Measurements from ENCODE around the gene ASF1A. TPM values are rescaled to one million over a fixed set of nuclear protein-coding genes. Genes with fewer than 3 reads are reported as not detected.

The ASF1A gene
- total RNA-seq, 1 experiment from 2014 or later, result 69.6 TPM

DNA sequence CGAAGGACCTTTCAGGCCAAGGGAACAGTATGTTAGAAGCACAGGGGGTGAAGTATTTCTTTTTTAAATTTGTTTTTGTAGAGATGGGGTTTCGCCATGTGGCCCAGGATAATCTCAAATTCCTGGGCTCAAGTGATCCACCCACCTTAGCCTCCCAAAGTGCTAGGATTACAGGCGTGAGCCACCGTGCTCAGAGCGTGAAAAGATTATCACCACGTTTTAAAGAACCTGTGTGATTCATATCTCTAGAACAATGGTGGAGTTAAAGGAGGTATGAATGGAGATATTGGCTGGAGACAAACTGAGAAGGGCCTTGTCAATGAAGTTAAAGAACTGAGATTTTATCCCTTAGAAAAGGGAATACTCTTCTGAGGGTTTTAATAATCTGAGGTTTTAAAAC lies 9.7 kb downstream of the ASF1A start:
- DNase-seq (ENCODE audit: low spot score), result no peak
- Histone ChIP-seq H3K9me3 (ENCODE audit: low read depth, low read length, poor library complexity, severe bottlenecking) (no peaks in the 10 kb centered on the region), H3K36me3 (ENCODE audit: insufficient read depth, low read length, poor library complexity, severe bottlenecking) (peaks cover 75% of the 10 kb centered on the region), H3K27me3 (replicated peaks; ENCODE audit: insufficient read depth, low read depth, low read length, poor library complexity) (no peaks in the 10 kb centered on the region), H3K4me1 (ENCODE audit: insufficient read depth, low read length, poor library complexity, severe bottlenecking) (peaks cover 13% of the 10 kb centered on the region), H3K27ac (ENCODE audit: low read depth, low read length, poor library complexity, severe bottlenecking) (no peak overlapping the region), H3K4me3 (ENCODE audit: low read depth, low read length, poor library complexity, severe bottlenecking) (no peak overlapping the region)
- TF ChIP-seq, protein P1, sequence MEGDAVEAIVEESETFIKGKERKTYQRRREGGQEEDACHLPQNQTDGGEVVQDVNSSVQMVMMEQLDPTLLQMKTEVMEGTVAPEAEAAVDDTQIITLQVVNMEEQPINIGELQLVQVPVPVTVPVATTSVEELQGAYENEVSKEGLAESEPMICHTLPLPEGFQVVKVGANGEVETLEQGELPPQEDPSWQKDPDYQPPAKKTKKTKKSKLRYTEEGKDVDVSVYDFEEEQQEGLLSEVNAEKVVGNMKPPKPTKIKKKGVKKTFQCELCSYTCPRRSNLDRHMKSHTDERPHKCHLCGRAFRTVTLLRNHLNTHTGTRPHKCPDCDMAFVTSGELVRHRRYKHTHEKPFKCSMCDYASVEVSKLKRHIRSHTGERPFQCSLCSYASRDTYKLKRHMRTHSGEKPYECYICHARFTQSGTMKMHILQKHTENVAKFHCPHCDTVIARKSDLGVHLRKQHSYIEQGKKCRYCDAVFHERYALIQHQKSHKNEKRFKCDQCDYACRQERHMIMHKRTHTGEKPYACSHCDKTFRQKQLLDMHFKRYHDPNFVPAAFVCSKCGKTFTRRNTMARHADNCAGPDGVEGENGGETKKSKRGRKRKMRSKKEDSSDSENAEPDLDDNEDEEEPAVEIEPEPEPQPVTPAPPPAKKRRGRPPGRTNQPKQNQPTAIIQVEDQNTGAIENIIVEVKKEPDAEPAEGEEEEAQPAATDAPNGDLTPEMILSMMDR (conservative IDR thresholded peaks at IDR 0.05; ENCODE audit: low read depth, low read length), result no peak
- TF ChIP-seq EZH2 (IDR thresholded peaks at IDR 0.05; ENCODE audit: borderline replicate concordance, low read depth, low read length, poor library complexity, severe bottlenecking), result no peak
- CTCF ChIA-PET, result no interaction called here
- intact Hi-C loops (cut with micrococcal nuclease; ENCODE audit: unreplicated experiment), result no loop called here
- POLR2A ChIA-PET (ENCODE audit: low non-redundant PET), result no interaction called here
- no TSS peak for BruUV-seq (replicated peaks)

- Histone ChIP-seq H3K36me3 (ENCODE audit: insufficient read depth, low read length, poor library complexity, severe bottlenecking) (peaks cover 89% of the 10 kb centered on the region), H3K27me3 (replicated peaks; ENCODE audit: insufficient read depth, low read depth, low read length, poor library complexity) (no peaks in the 10 kb centered on the region), H3K4me3 (ENCODE audit: low read depth, low read length, poor library complexity, severe bottlenecking) (no peak overlapping the region), H3K27ac (ENCODE audit: low read depth, low read length, poor library complexity, severe bottlenecking) (no peak overlapping the region), H3K4me1 (ENCODE audit: insufficient read depth, low read length, poor library complexity, severe bottlenecking) (peaks cover 4% of the 10 kb centered on the region), H3K9me3 (ENCODE audit: low read depth, low read length, poor library complexity, severe bottlenecking) (no peaks in the 10 kb centered on the region)
- ChIA-PET CTCF (no interaction called here), POLR2A (ENCODE audit: low non-redundant PET) (no interaction called here)
- no peak for TF ChIP-seq EZH2 (IDR thresholded peaks at IDR 0.05; ENCODE audit: borderline replicate concordance, low read depth, low read length, poor library complexity, severe bottlenecking)
- TF ChIP-seq, protein P1 (conservative IDR thresholded peaks at IDR 0.05; ENCODE audit: low read depth, low read length), result no peak
- DNase-seq (ENCODE audit: low spot score), result no peak
- no TSS peak for BruUV-seq (replicated peaks)
- intact Hi-C loops (cut with micrococcal nuclease; ENCODE audit: unreplicated experiment), result no loop called here
Measured at GRCh38 chr6:118905084-118905483, 11.1 kb downstream of the ASF1A start.

GRCh38 chr6:118905851-118906250 lies 11.9 kb downstream of the ASF1A start:
- TF ChIP-seq, protein P1 (conservative IDR thresholded peaks at IDR 0.05; ENCODE audit: low read depth, low read length), result no peak
- TF ChIP-seq EZH2 (IDR thresholded peaks at IDR 0.05; ENCODE audit: borderline replicate concordance, low read depth, low read length, poor library complexity, severe bottlenecking), result no peak
- no TSS peak for BruUV-seq (replicated peaks)
- Histone ChIP-seq H3K27me3 (replicated peaks; ENCODE audit: insufficient read depth, low read depth, low read length, poor library complexity) (no peaks in the 10 kb centered on the region), H3K4me1 (ENCODE audit: insufficient read depth, low read length, poor library complexity, severe bottlenecking) (no peaks in the 10 kb centered on the region), H3K36me3 (ENCODE audit: insufficient read depth, low read length, poor library complexity, severe bottlenecking) (peaks cover 95% of the 10 kb centered on the region), H3K9me3 (ENCODE audit: low read depth, low read length, poor library complexity, severe bottlenecking) (no peaks in the 10 kb centered on the region), H3K4me3 (ENCODE audit: low read depth, low read length, poor library complexity, severe bottlenecking) (no peak overlapping the region), H3K27ac (ENCODE audit: low read depth, low read length, poor library complexity, severe bottlenecking) (no peak overlapping the region)
- CTCF ChIA-PET, result no interaction called here
- POLR2A ChIA-PET (ENCODE audit: low non-redundant PET), result no interaction called here
- intact Hi-C loops (cut with micrococcal nuclease; ENCODE audit: unreplicated experiment), result no loop called here
- no peak for DNase-seq (ENCODE audit: low spot score)
